Breast epithelium (tissue), 4 donors: ENCODE measurements around the gene ECE1. TPM values are rescaled to one million over a fixed set of nuclear protein-coding genes. Genes with fewer than 3 reads are reported as not detected.

ENCODE experiments used
- DNase-seq, 2 donors: peaks; one replicate each; pipeline ENCODE4 v3.0.0-alpha.2; 2019; ENCODE audit warnings: low spot score in 2 of 2
- H3K27ac ChIP-seq, 2 donors: fragments of 200-600 bp; sonication (generic) in 1 of 2; one replicate each; pipeline ENCODE4 v1.5.1; 2016 to 2019; ENCODE audit warnings: mild to moderate bottlenecking in 1 of 2
- H3K27me3 ChIP-seq, 2 donors: fragments of 200-600 bp; sonication (generic) in 1 of 2; one replicate each; pipeline versions ENCODE4 v1.5.1 to v1.6.0; 2017 to 2019; ENCODE audit warnings: control low read depth in 1 of 2, mild to moderate bottlenecking in 1 of 2
- H3K36me3 ChIP-seq: fragments of 200-600 bp; one replicate; pipeline ENCODE4 v1.5.1; 2019
- H3K4me1 ChIP-seq, 2 donors: fragments of 200-600 bp; sonication (generic); one replicate each; pipeline ENCODE4 v1.5.1; 2016 to 2019; ENCODE audit warnings: control low read depth in 1 of 2
- H3K4me3 ChIP-seq, 3 donors: fragments of 200-600 bp; sonication (generic); 1 replicate in 2 of 3; 2 replicates in 1 of 3; pipeline ENCODE4 v1.5.1; 2016 to 2019; ENCODE audit warnings: mild to moderate bottlenecking in 3 of 3, moderate library complexity in 2 of 3
- H3K9me3 ChIP-seq, 2 donors: fragments of 200-600 bp; sonication (generic) in 1 of 2; one replicate each; pipeline ENCODE4 v1.5.1; 2016 to 2019; ENCODE audit warnings: control low read depth in 1 of 2
- CTCF ChIP-seq, 3 donors: fragments of 450-650 bp; IDR thresholded peaks; one replicate each; pipeline ENCODE4 v1.5.1; 2016 to 2017; ENCODE audit warnings: antibody characterized with exemption in 3 of 3, mild to moderate bottlenecking in 3 of 3, moderate library complexity in 3 of 3
- POLR2A ChIP-seq: fragments of 450-650 bp; IDR thresholded peaks from one replicate; pipeline ENCODE4 v1.6.1; 2016; ENCODE audit warnings: antibody characterized with exemption, mild to moderate bottlenecking, moderate library complexity
- POLR2AphosphoS5 ChIP-seq, 3 donors: sonication (generic); formaldehyde crosslinking; IDR thresholded peaks; one replicate each; pipeline ENCODE4 v1.6.1; 2017; ENCODE audit warnings: antibody characterized with exemption in 3 of 3
- intact Hi-C: fragments of 100-400 bp; cut with DNase I; formaldehyde crosslinking; loops from one replicate; pipeline ENCODE4 v1.15.1; 2023; ENCODE audit warnings: low total_unique reads
- total RNA-seq, 3 donors: library from RNA; depleted of rRNA; stranded (reverse); fragments of >200 nt; gene quantifications; one replicate each; pipeline ENCODE4 v1.1.0, GENCODE V29; 2016

Gene ECE1
- total RNA-seq, 3 donors from 2014 or later = 62.6 to 121 (median 112) TPM

DNA sequence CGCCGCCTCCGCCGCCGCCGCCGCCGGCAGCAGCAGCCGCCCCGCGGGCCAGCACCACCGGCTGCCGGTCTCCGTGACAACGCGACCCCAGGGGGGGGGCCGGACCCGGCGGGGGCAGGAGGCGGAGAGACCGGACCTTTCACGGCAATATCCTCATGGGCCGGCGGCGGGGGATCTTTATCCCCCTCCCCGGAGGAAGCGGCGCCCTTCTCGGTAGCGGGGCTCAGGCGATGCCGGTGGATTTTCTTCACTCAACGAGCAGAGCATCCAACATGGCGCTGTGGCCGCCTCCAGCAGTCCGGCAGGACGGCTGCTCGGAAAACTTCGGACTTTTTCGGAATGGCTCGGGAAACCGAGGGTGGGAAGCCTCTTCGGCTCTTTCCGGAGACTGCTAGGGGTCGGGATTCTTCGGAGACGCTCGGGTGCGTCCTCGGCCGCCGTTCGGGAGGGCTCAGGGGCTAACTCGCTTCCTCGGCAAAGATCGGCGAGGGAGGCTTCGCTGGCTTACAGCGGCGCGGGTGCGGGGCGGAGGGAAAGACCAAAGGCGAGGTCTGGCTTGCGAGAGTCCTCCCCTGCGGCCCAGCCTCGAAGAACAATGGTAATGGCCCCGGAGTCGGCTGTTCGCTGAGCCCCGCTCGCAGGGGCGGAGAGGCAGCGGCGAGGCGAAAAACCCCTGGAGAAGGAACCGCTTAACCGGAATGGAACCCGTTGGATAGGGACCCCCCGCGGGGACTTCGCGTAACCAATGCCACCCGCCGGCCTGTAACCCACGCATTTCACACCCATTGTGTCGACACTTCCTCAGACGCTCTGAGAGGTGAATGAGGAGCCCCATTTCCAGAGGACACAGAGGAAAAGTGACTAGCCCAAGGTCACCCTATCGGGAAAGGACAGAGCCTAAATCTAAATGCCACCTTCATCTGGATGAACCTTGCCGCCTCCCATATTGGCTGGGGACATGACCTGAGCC lies 113.4 kb downstream of the ECE1 start, which contains the start of gene EIF4G3:
Gene EIF4G3 (minus strand): TSS at position 312 of the 970 bp plus-strand sequence. CDS start 174,155 bp downstream, outside the sequence.
- Histone ChIP-seq H3K4me1 (no peaks in the 10 kb centered on the region), H3K27ac (peak within 1 kb of the TSS; percentile 86 to 95)
- intact Hi-C loops = no loop called here

GRCh38 chr1:21175670-21176581 lies 114.3 kb downstream of the ECE1 start:
- Histone ChIP-seq H3K27me3 (no peaks in the 10 kb centered on the region), H3K27ac (peak overlapping the region; percentile 86 to 95), H3K4me3 (peak overlapping the region; percentile 78 to 91 (median 82)), H3K9me3 (no peaks in the 10 kb centered on the region), H3K4me1 (no peaks in the 10 kb centered on the region), H3K36me3 (no peaks in the 10 kb centered on the region)
- intact Hi-C loops = no loop called here
- TF ChIP-seq POLR2A (no peak), POLR2AphosphoS5 (IDR thresholded peaks at IDR 0.05) (no peak), CTCF (IDR thresholded peaks at IDR 0.05) (peak in 1 of 3 donors; percentile 10)
- no peak for DNase-seq

More for the DNA sequence above, 113.4 kb downstream of the ECE1 start, which contains the start of gene EIF4G3:
- peak; percentile 94 to 97 for DNase-seq
- H3K27me3 ChIP-seq = no peaks in the 10 kb centered on the region
- TF ChIP-seq POLR2A = peak; percentile 72
- TF ChIP-seq POLR2AphosphoS5 (IDR thresholded peaks at IDR 0.05) = peak; percentile 85 to 90 (median 88)
- no peak for TF ChIP-seq CTCF (IDR thresholded peaks at IDR 0.05)
- H3K36me3 ChIP-seq = no peaks in the 10 kb centered on the region
- peak within 1 kb of the TSS; percentile 78 to 91 (median 82) for H3K4me3 ChIP-seq
- no peaks in the 10 kb centered on the region for H3K9me3 ChIP-seq

DNA sequence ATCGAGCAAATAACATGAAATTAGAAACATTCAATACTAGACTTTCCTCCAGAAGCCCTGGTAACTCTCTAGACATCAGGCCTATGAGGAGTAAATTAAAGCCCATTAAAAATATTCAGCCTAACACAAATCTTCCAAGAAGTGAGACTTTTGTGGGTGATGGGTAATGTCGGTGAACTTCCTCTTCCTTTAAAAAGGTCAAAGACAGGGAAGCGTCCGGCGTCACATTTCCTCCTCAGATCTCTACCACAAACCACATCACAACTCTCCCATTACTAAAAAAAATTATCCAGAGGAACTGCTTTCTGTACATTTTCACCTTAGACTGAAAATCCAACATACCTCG lies 115.0 kb downstream of the ECE1 start:
- Histone ChIP-seq H3K36me3 (no peaks in the 10 kb centered on the region), H3K9me3 (no peaks in the 10 kb centered on the region), H3K4me3 (peak overlapping the region; percentile 78 to 91 (median 82)), H3K4me1 (no peaks in the 10 kb centered on the region), H3K27ac (peak overlapping the region; percentile 86 to 95), H3K27me3 (no peaks in the 10 kb centered on the region)
- TF ChIP-seq POLR2AphosphoS5 (IDR thresholded peaks at IDR 0.05) = no peak
- no peak for TF ChIP-seq CTCF (IDR thresholded peaks at IDR 0.05)
- no peak for TF ChIP-seq POLR2A
- intact Hi-C loops = no loop called here
- peak in 1 of 2 donors; percentile 41 for DNase-seq

GRCh38 chr1:21174654-21175323 lies 115.5 kb downstream of the ECE1 start:
- peak overlapping the region; percentile 78 to 91 (median 82) for H3K4me3 ChIP-seq
- intact Hi-C loops = no loop called here
- no peaks in the 10 kb centered on the region for H3K36me3 ChIP-seq
- peak overlapping the region; percentile 86 to 95 for H3K27ac ChIP-seq
- no peak for TF ChIP-seq POLR2AphosphoS5 (IDR thresholded peaks at IDR 0.05)
- no peak for TF ChIP-seq POLR2A
- no peak for TF ChIP-seq CTCF (IDR thresholded peaks at IDR 0.05)
- H3K4me1 ChIP-seq = no peaks in the 10 kb centered on the region
- no peaks in the 10 kb centered on the region for H3K27me3 ChIP-seq
- H3K9me3 ChIP-seq = no peaks in the 10 kb centered on the region
- no peak for DNase-seq
